ENCODE data around the gene IER5L. TPM values are rescaled to one million over a fixed set of nuclear protein-coding genes. Genes with fewer than 3 reads are reported as not detected.

Gene IER5L
- total RNA-seq, result 15.7 and 19.5 TPM in 2 replicates

DNA sequence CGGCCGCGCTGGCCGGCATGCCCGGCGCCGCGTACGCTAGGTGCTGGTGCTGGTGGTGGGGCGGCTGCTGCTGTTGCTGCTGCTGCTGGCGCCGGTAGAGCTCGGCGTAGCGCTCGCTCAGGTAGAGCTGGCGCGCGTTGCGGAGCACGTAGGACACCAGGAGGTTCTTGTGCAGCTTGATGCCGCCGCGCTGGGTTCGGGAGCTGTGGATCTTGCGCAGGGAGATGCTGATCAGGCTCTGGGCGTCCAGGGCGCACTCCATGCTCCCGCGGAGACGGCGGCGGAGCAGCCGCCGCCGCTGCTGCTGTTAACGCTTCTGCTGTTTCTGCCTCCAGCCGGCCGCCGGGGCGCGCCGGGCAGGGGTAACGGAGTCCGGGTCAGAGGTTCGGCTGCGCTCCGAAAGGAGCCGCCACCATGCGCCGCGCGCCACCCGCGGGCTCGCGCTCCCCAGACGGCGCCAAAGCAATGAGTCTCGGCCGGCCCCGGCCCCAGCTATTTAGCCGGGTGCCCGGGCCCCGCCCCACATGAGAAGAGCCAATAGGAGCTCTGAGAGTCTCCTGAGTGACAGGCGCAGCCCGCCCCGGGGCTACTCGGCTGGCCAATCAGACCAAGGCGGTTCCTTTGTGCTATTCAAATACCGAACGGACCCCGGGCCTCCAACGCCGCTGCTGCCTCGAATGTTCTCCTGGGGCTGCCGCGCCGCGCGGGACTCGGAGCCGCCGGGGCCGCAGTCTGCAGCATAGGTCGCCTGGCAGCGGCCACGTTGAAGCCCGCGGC is at the start of gene IER5L:
Gene IER5L, minus strand, starts transcription at position 471 of the 777 bp plus-strand sequence. Its CDS starts 209 bp downstream, at position 262.
- Histone ChIP-seq H3K27me3 (ENCODE audit: control insufficient read depth, insufficient read depth, low read length) (no peaks in the 10 kb centered on the region), H3K4me3 (ENCODE audit: low read depth, low read length) (peak within 1 kb of the TSS; percentile 88), H3K36me3 (ENCODE audit: control insufficient read depth, insufficient read depth, low read length) (no peaks in the 10 kb centered on the region)
- TF ChIP-seq, protein P1, sequence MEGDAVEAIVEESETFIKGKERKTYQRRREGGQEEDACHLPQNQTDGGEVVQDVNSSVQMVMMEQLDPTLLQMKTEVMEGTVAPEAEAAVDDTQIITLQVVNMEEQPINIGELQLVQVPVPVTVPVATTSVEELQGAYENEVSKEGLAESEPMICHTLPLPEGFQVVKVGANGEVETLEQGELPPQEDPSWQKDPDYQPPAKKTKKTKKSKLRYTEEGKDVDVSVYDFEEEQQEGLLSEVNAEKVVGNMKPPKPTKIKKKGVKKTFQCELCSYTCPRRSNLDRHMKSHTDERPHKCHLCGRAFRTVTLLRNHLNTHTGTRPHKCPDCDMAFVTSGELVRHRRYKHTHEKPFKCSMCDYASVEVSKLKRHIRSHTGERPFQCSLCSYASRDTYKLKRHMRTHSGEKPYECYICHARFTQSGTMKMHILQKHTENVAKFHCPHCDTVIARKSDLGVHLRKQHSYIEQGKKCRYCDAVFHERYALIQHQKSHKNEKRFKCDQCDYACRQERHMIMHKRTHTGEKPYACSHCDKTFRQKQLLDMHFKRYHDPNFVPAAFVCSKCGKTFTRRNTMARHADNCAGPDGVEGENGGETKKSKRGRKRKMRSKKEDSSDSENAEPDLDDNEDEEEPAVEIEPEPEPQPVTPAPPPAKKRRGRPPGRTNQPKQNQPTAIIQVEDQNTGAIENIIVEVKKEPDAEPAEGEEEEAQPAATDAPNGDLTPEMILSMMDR (IDR thresholded peaks at IDR 0.05; ENCODE audit: insufficient read depth, low read length, severe bottlenecking), result no peak
- DNase-seq (ENCODE audit: low read depth) (peak; percentile 77), FAIRE-seq (no peak)

- TF ChIP-seq, protein P1 (IDR thresholded peaks at IDR 0.05; ENCODE audit: insufficient read depth, low read length, severe bottlenecking), result no peak
- FAIRE-seq (no peak), DNase-seq (ENCODE audit: low read depth) (no peak)
- Histone ChIP-seq H3K27me3 (ENCODE audit: control insufficient read depth, insufficient read depth, low read length) (no peaks in the 10 kb centered on the region), H3K36me3 (ENCODE audit: control insufficient read depth, insufficient read depth, low read length) (no peaks in the 10 kb centered on the region), H3K4me3 (ENCODE audit: low read depth, low read length) (no peak overlapping the region)
Measured at GRCh38 chr9:129227843-129228189, 49.8 kb upstream of the IER5L start.

GRCh38 chr9:129225815-129226214 is 47.8 kb upstream of the IER5L start:
- FAIRE-seq, result no peak
- TF ChIP-seq, protein P1 (IDR thresholded peaks at IDR 0.05; ENCODE audit: insufficient read depth, low read length, severe bottlenecking), result no peak
- DNase-seq (ENCODE audit: low read depth), result peak; percentile 67
- no peaks in the 10 kb centered on the region for H3K27me3 ChIP-seq (ENCODE audit: control insufficient read depth, insufficient read depth, low read length)
- H3K36me3 ChIP-seq (ENCODE audit: control insufficient read depth, insufficient read depth, low read length), result no peaks in the 10 kb centered on the region
- H3K4me3 ChIP-seq (ENCODE audit: low read depth, low read length), result no peak overlapping the region

GRCh38 chr9:129225490-129225778 is 47.4 kb upstream of the IER5L start:
- Histone ChIP-seq H3K27me3 (ENCODE audit: control insufficient read depth, insufficient read depth, low read length) (no peaks in the 10 kb centered on the region), H3K36me3 (ENCODE audit: control insufficient read depth, insufficient read depth, low read length) (no peaks in the 10 kb centered on the region), H3K4me3 (ENCODE audit: low read depth, low read length) (no peak overlapping the region)
- DNase-seq (ENCODE audit: low read depth), result no peak
- no peak for FAIRE-seq
- TF ChIP-seq, protein P1 (IDR thresholded peaks at IDR 0.05; ENCODE audit: insufficient read depth, low read length, severe bottlenecking), result no peak

DNA sequence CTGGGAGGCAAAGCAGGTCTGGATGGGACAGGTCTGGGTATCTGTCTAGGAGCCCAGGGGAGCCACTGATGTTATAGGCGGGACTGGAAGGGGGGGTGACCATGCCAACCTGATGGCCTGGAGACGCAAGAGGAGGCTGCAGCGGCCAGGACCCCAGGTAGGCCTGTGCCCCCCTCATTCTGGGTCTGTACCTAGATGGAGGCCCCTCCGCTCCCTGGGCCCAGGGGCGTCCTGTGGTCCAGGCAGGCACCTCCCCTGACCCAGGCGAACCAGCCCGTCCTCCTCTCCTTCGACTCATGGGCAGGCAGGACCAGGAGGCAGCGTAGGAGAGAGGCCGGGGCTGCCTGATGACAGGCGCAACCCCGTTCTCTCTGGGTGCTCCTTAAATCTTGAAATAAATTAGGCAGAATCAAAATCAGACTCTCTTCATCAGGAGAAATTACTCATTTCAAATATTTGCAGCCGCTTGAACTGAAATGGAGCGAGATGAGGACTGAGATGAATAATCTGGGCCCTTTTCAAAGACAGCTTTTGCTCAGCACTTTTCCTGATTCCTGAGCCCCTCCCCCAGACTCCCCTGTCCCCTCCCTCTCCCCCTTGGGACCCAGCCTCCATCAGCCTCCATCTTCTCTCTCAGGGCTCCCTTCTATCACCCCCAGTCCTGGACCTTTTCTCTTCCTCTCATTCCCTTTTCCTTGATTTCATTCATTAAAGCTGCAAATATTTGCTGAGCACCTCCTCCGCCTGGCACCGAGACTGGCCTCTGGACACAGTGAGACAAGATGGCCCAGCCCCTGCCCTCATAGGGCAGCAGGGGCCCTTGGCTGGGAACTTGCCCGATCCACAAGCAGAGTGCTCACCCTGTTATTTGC is 46.8 kb upstream of the IER5L start:
- H3K27me3 ChIP-seq (ENCODE audit: control insufficient read depth, insufficient read depth, low read length), result no peaks in the 10 kb centered on the region
- FAIRE-seq, result no peak
- no peak overlapping the region for H3K4me3 ChIP-seq (ENCODE audit: low read depth, low read length)
- H3K36me3 ChIP-seq (ENCODE audit: control insufficient read depth, insufficient read depth, low read length), result no peaks in the 10 kb centered on the region
- DNase-seq (ENCODE audit: low read depth), result no peak
- TF ChIP-seq, protein P1 (IDR thresholded peaks at IDR 0.05; ENCODE audit: insufficient read depth, low read length, severe bottlenecking), result no peak

Data from bronchial epithelial cell (primary cell).